PFSK-1 (cell line): Measurements from ENCODE around the gene SDHB.
A peak's percentile ranks its signal among the peaks of the same experiment; 100 is the strongest.

Experiments used
- POLR2AphosphoS5 ChIP-seq: IDR thresholded peaks from 2 replicates; pipeline ENCODE4 v1.6.1; 2012; ENCODE audit warnings: low read depth, mild to moderate bottlenecking, control low read depth, low read length, moderate library complexity
- TAF1 ChIP-seq: IDR thresholded peaks from 2 replicates; pipeline ENCODE4 v1.6.1; 2012; ENCODE audit warnings: low read length, control low read depth, borderline replicate concordance; ENCODE audit not compliant: insufficient read depth
- TF ChIP-seq, protein P1 (sequence below), 2 experiments: IDR thresholded peaks; 2 replicates each; pipeline versions ENCODE4 v1.6.1 to v1.8.0; 2011 to 2012; ENCODE audit warnings: low read depth in 2 of 2, low read length in 2 of 2, control low read depth in 1 of 2, inconsistent platforms in 1 of 2, mild to moderate bottlenecking in 1 of 2, moderate library complexity in 1 of 2; ENCODE audit not compliant: insufficient read depth in 1 of 2

DNA sequence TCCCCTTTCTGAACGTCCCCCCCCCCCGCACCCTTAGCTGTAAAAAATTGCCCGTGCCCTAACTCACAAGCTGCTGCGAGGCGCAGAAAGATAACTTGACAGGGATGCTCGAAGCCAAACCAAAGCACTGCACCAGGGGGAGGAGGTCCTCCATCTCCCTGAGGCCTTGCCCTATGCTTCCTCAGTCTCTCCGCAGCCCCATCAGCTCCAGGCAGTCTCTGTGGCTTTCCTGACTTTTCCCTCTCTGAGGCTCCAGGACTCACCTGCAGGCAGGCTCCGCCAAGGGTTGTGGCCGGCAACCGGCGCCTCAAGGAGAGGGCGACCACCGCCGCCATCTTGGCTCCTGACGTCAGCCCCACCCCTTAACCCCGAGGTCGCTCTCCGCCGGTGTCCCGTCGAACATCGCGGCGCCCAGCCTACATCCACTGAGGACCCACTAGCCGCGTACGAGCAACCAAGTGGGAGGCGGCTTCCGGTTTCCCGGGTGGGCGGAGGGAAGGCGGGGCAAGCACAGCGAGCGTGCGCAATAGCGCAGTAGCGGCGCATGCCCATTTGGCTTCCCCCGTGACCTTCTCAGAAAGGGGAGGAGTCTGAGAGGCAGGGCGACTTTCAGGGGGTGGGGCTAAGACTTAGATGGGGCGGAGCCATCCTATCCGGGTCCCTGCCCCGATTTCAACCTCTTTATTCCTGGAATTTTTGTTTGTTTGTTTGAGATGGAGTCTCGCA, at the start of gene SDHB:
- TF ChIP-seq, protein P1, sequence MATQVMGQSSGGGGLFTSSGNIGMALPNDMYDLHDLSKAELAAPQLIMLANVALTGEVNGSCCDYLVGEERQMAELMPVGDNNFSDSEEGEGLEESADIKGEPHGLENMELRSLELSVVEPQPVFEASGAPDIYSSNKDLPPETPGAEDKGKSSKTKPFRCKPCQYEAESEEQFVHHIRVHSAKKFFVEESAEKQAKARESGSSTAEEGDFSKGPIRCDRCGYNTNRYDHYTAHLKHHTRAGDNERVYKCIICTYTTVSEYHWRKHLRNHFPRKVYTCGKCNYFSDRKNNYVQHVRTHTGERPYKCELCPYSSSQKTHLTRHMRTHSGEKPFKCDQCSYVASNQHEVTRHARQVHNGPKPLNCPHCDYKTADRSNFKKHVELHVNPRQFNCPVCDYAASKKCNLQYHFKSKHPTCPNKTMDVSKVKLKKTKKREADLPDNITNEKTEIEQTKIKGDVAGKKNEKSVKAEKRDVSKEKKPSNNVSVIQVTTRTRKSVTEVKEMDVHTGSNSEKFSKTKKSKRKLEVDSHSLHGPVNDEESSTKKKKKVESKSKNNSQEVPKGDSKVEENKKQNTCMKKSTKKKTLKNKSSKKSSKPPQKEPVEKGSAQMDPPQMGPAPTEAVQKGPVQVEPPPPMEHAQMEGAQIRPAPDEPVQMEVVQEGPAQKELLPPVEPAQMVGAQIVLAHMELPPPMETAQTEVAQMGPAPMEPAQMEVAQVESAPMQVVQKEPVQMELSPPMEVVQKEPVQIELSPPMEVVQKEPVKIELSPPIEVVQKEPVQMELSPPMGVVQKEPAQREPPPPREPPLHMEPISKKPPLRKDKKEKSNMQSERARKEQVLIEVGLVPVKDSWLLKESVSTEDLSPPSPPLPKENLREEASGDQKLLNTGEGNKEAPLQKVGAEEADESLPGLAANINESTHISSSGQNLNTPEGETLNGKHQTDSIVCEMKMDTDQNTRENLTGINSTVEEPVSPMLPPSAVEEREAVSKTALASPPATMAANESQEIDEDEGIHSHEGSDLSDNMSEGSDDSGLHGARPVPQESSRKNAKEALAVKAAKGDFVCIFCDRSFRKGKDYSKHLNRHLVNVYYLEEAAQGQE (IDR thresholded peaks at IDR 0.05; ENCODE audit: insufficient read depth in 1 of 2, low read depth in 2 of 2, low read length in 2 of 2) = no peak
- peak; percentile 64; the same call in 1 of the 2 replicates for TF ChIP-seq POLR2AphosphoS5
- TF ChIP-seq TAF1 = peak; percentile 84
